H9 (cell line): ENCODE measurements around the gene NCAM1. TPM values are rescaled to one million over a fixed set of nuclear protein-coding genes. Genes with fewer than 3 reads are reported as not detected.

Experiments
- DNase-seq: peaks from one replicate; pipeline ENCODE4 v3.0.0-alpha.2; 2017
- H2AFZ ChIP-seq: one replicate; pipeline ENCODE4 v1.6.1; 2013; ENCODE audit warnings: mild to moderate bottlenecking, low read length, control low read depth, moderate library complexity
- H2AK5ac ChIP-seq: 2 replicates; pipeline ENCODE4 v1.6.1; 2013; ENCODE audit warnings: low read length, control low read depth, mixed read lengths; ENCODE audit not compliant: insufficient read length
- H2BK120ac ChIP-seq: one replicate; pipeline ENCODE4 v1.6.1; 2013; ENCODE audit warnings: low read depth, mild to moderate bottlenecking, low read length, control low read depth, inconsistent platforms; ENCODE audit not compliant: poor library complexity, severe bottlenecking
- H2BK12ac ChIP-seq: 2 replicates; pipeline ENCODE4 v1.6.1; 2013; ENCODE audit warnings: low read length, control low read depth, mixed read lengths, low read depth; ENCODE audit not compliant: insufficient read length
- H2BK15ac ChIP-seq: 2 replicates; pipeline ENCODE4 v1.6.1; 2013; ENCODE audit warnings: low read depth, low read length, control low read depth
- H2BK20ac ChIP-seq: one replicate; pipeline ENCODE4 v1.6.1; 2013; ENCODE audit warnings: low read depth, mild to moderate bottlenecking, low read length, control low read depth, inconsistent platforms; ENCODE audit not compliant: poor library complexity, severe bottlenecking
- H2BK5ac ChIP-seq: 2 replicates; pipeline ENCODE4 v1.6.1; 2013; ENCODE audit warnings: low read length, control low read depth, mixed read lengths; ENCODE audit not compliant: insufficient read length
- H3K14ac ChIP-seq: 2 replicates; pipeline ENCODE4 v1.6.1; 2013; ENCODE audit warnings: low read length, control low read depth; ENCODE audit not compliant: insufficient read depth
- H3K18ac ChIP-seq: 2 replicates; pipeline ENCODE4 v1.6.1; 2013; ENCODE audit warnings: low read depth, mild to moderate bottlenecking, mixed read lengths, low read length, control low read depth; ENCODE audit not compliant: insufficient read length
- H3K23ac ChIP-seq: 2 replicates; pipeline ENCODE4 v1.6.1; 2013; ENCODE audit warnings: low read length, control low read depth, mixed read lengths, low read depth; ENCODE audit not compliant: insufficient read length
- H3K23me2 ChIP-seq: 2 replicates; pipeline ENCODE4 v1.6.1; 2013; ENCODE audit warnings: low read depth, mild to moderate bottlenecking, mixed read lengths, low read length, control low read depth; ENCODE audit not compliant: insufficient read length, poor library complexity, severe bottlenecking
- H3K27ac ChIP-seq: 2 replicates; pipeline ENCODE4 v1.5.1; 2013; ENCODE audit warnings: low read length, control low read depth, mixed read lengths, low read depth; ENCODE audit not compliant: insufficient read length
- H3K27me3 ChIP-seq: 2 replicates; pipeline ENCODE4 v1.6.1; 2013; ENCODE audit warnings: low read length, control low read depth, inconsistent platforms; ENCODE audit not compliant: insufficient read depth
- H3K4ac ChIP-seq: 2 replicates; pipeline ENCODE4 v1.6.1; 2013; ENCODE audit warnings: low read depth, mild to moderate bottlenecking, control low read depth, inconsistent platforms, low read length, moderate library complexity
- H3K4me1 ChIP-seq: 2 replicates; pipeline ENCODE4 v1.6.1; 2013; ENCODE audit warnings: low read length, control low read depth, inconsistent platforms; ENCODE audit not compliant: insufficient read depth
- H3K4me2 ChIP-seq: 2 replicates; pipeline ENCODE4 v1.6.1; 2013; ENCODE audit warnings: low read length, control low read depth, mixed read lengths; ENCODE audit not compliant: insufficient read length, insufficient read depth
- H3K56ac ChIP-seq: 2 replicates; pipeline ENCODE4 v1.6.1; 2013; ENCODE audit warnings: low read depth, mild to moderate bottlenecking, mixed read lengths, low read length, control low read depth; ENCODE audit not compliant: insufficient read length
- H3K79me1 ChIP-seq: 2 replicates; pipeline ENCODE4 v1.6.1; 2013; ENCODE audit warnings: low read depth, mild to moderate bottlenecking, moderate library complexity, low read length, control low read depth, inconsistent platforms; ENCODE audit not compliant: insufficient read depth, poor library complexity, severe bottlenecking
- H3K79me2 ChIP-seq: 2 replicates; pipeline ENCODE4 v1.6.1; 2013; ENCODE audit warnings: low read length, control low read depth, inconsistent platforms; ENCODE audit not compliant: insufficient read depth
- H3K9ac ChIP-seq: 2 replicates; pipeline ENCODE4 v1.6.1; 2013; ENCODE audit warnings: low read length, control low read depth, mixed read lengths; ENCODE audit not compliant: insufficient read length; ENCODE audit errors: extremely low read depth
- H3K9me3 ChIP-seq: one replicate; pipeline ENCODE4 v1.6.1; 2013; ENCODE audit warnings: low read depth, low read length, inconsistent platforms; ENCODE audit not compliant: control insufficient read depth
- H3T11ph ChIP-seq: one replicate; pipeline ENCODE4 v1.6.1; 2013; ENCODE audit warnings: mild to moderate bottlenecking, low read length, control low read depth, inconsistent platforms
- H4K20me1 ChIP-seq: one replicate; pipeline ENCODE4 v1.6.1; 2013; ENCODE audit not compliant: control insufficient read depth, insufficient read length, insufficient read depth
- H4K5ac ChIP-seq: 2 replicates; pipeline ENCODE4 v1.6.1; 2013; ENCODE audit warnings: low read depth, mild to moderate bottlenecking, mixed read lengths, low read length, control low read depth; ENCODE audit not compliant: insufficient read length
- H4K8ac ChIP-seq: replicated peaks from 2 replicates; pipeline ENCODE4 v1.6.1; 2013; ENCODE audit warnings: low read length, control low read depth, mixed read lengths, low read depth; ENCODE audit not compliant: insufficient read length
- H4K91ac ChIP-seq: 2 replicates; pipeline ENCODE4 v1.6.1; 2013; ENCODE audit warnings: low read depth, mild to moderate bottlenecking, moderate library complexity, mixed read lengths, low read length, control low read depth; ENCODE audit not compliant: insufficient read length
- H3K27ac Mint-ChIP-seq, 3 experiments: 2 replicates in 2 of 3; 3 replicates in 1 of 3; pipeline ENCODE4 v1.8.0; 2020 to 2021; ENCODE audit warnings: mixed read lengths in 3 of 3, mild to moderate bottlenecking in 1 of 3, moderate library complexity in 1 of 3
- H3K27me3 Mint-ChIP-seq: 2 replicates; pipeline ENCODE4 v1.8.0; 2021; ENCODE audit warnings: low read depth, mild to moderate bottlenecking, moderate library complexity, mixed read lengths
- H3K36me3 Mint-ChIP-seq, 3 experiments: 2 replicates in 2 of 3; 3 replicates in 1 of 3; pipeline ENCODE4 v1.8.0; 2020 to 2021; ENCODE audit warnings: low read depth in 3 of 3, mixed read lengths in 3 of 3; ENCODE audit not compliant: insufficient read depth in 1 of 3
- H3K4me1 Mint-ChIP-seq, 2 experiments: 2 replicates each; pipeline ENCODE4 v1.8.0; 2020; ENCODE audit warnings: mixed read lengths in 2 of 2
- H3K4me3 Mint-ChIP-seq, 2 experiments: 2 replicates in 1 of 2; 3 replicates in 1 of 2; pipeline ENCODE4 v1.8.0; 2020 to 2021; ENCODE audit warnings: mild to moderate bottlenecking in 2 of 2, mixed read lengths in 2 of 2, moderate library complexity in 1 of 2
- H3K9me3 Mint-ChIP-seq, 2 experiments: 2 replicates in 1 of 2; 3 replicates in 1 of 2; pipeline ENCODE4 v1.8.0; 2020; ENCODE audit warnings: mild to moderate bottlenecking in 2 of 2, mixed read lengths in 2 of 2, moderate library complexity in 1 of 2
- CTCF ChIP-seq: fragments of 200-600 bp; sonication (generic); conservative IDR thresholded peaks from 3 replicates; pipeline ENCODE4 v1.8.0; 2021; ENCODE audit warnings: antibody characterized with exemption, mild to moderate bottlenecking
- WGBS: extraction: QIAGEN DNeasy Blood & Tissue Kit; methylation state at CpG from one replicate; pipeline ENCODE4 v1.1.7; 2013; ENCODE audit warnings: missing lambda C conversion rate, low lambda C conversion rate, mixed read lengths; ENCODE audit not compliant: insufficient read length; ENCODE audit errors: extremely low coverage; 5-methylcytosine and 5-hydroxymethylcytosine counted together
- total RNA-seq: library from RNA; stranded (reverse); gene quantifications from 2 replicates; pipeline ENCODE4 v1.2.1, GENCODE V29; 2021

NCAM1 gene
- total RNA-seq, 1 experiment from 2014 or later = 2.5 TPM

- Histone ChIP-seq H3K23me2 (no peaks in the 10 kb centered on the region), H2BK5ac (no peak overlapping the region), H2BK20ac (no peak overlapping the region), H4K91ac (no peak overlapping the region), H3K27ac (no peak overlapping the region), H2BK120ac (no peak overlapping the region), H3K18ac (no peak overlapping the region), H4K5ac (no peak overlapping the region), H3K9me3 (no peaks in the 10 kb centered on the region), H3K79me1 (no peaks in the 10 kb centered on the region), H3K27me3 (no peaks in the 10 kb centered on the region), H3K56ac (no peak overlapping the region), H3T11ph (no peak overlapping the region), H4K8ac (no peak overlapping the region), H4K20me1 (no peaks in the 10 kb centered on the region), H3K4me1 (no peaks in the 10 kb centered on the region), H2BK15ac (no peak overlapping the region), H2AFZ (no peak overlapping the region), H3K14ac (no peak overlapping the region), H3K9ac (no peak overlapping the region), H3K79me2 (no peaks in the 10 kb centered on the region), H2AK5ac (no peak overlapping the region), H2BK12ac (no peak overlapping the region), H3K4ac (no peak overlapping the region), H3K23ac (no peak overlapping the region), H3K4me2 (no peak overlapping the region)
- H3K36me3 Mint-ChIP-seq = no peaks in the 10 kb centered on the region
- H3K27me3 Mint-ChIP-seq = peaks cover 2% of the 10 kb centered on the region
- no peak overlapping the region for H3K27ac Mint-ChIP-seq
- WGBS = no CpG with 5 or more reads among the region's 1 CpG
- H3K9me3 Mint-ChIP-seq = no peaks in the 10 kb centered on the region
- DNase-seq = no peak
- H3K4me3 Mint-ChIP-seq = no peak overlapping the region
- no peak for TF ChIP-seq CTCF
- H3K4me1 Mint-ChIP-seq = peaks cover 8 to 16% of the 10 kb centered on the region in 2 experiments; a peak in 3 of 4 replicates
These were observed 156.9 kb downstream of the NCAM1 start for GRCh38 chr11:113118104-113118503.
